ENCODE results near the gene GPRC6A. TPM values are rescaled to one million over a fixed set of nuclear protein-coding genes. Genes with fewer than 3 reads are reported as not detected.

The GPRC6A gene
- not detected in 5 replicates for total RNA-seq (2022; extraction: Qiagen RNA extraction)

DNA sequence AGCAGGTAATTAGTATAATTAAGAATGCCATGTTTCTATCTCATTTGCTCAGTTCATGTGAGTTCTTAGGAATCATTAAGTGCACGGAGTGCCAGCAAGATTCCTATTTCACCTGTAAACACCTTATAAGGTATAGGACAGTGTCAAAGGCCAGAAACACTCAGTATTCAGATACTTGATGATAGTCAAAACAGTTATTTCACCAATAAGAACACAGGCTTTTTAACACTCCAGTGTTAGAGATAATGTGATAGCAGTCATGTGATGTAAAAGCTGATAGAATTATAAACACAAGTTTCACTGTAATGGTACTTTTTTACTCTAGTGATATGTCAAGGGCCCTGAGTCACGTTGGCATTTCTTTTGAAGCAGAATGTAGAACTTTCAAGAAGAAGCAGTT lies at the start of gene GPRC6A:
Gene GPRC6A (minus strand): TSS at position 101 of the 400 bp plus-strand sequence. CDS start 70 bp downstream, at position 31.

GRCh38 chr6:116876635-116877611 lies 48.0 kb upstream of the GPRC6A start, which contains the start of gene RFX6:
TSS of gene RFX6 (plus strand) at chr6:116877242. CDS start at chr6:116877276, 34 bp downstream.

DNA sequence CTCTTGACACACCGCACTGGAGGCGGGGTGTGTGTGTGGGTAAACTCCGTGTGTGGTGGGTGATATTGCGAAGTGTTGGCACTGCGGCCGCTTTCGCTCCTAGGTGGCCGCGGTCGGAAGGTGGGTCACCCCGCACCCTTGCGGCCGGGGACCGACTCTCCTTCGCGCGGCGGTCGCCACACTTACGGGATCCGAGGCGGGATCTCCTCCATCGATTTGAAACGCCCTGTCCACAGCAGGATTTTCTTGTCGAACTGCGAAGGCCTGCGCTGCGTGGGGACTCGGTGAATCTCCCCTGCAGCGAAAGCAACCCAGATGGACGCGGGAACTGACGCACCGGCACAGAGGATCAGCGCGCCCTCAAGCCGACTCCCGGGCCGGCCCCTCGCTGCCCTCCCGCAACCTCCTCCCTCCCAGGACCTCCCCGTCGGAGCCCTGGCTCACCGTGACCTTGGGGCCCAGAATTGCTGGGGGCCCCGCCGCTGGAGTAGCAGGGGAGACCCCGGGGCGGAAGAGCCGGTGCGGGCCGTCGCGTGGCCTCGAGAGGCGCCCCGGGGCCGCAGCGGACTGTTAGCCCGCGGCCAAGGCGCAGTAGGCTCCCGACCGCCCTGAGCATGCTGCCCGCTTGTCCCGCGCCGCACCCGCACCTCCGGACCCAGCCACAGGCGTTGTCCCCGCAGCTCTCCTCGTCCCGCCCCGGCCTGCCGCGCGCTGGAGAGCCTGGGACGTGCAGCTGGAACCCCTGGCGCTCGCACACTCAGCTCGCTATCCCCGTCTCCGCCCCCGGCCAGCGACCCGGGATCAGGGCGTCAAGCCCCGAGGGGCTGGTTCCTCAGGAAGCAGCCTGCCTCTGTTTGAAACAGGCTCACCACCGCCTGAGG lies 63.7 kb downstream of the GPRC6A start, which contains the start of gene FAM162B:
Gene FAM162B (minus strand): TSS at position 759 of the 881 bp plus-strand sequence. CDS start 143 bp downstream, at position 616.

Other genes starting within 250 kb of the GPRC6A start
- gene RSPH4A, start 212.6 kb downstream of the GPRC6A start, total RNA-seq (2022; extraction: Qiagen RNA extraction), result 0.09 to 0.20 TPM (median 0.18 TPM) in 5 replicates
- gene ZUP1, start 160.3 kb downstream of the GPRC6A start, total RNA-seq (2022; extraction: Qiagen RNA extraction), result 6.4 to 8.3 TPM (median 7.2 TPM) in 5 replicates
- gene KPNA5, start 147.9 kb downstream of the GPRC6A start, total RNA-seq (2022; extraction: Qiagen RNA extraction), result 1.00 to 2.4 TPM (median 1.4 TPM) in 5 replicates
- not detected in 5 replicates for gene FAM162B, start 63.4 kb downstream of the GPRC6A start, total RNA-seq (2022; extraction: Qiagen RNA extraction)
- gene RFX6, start 48.2 kb upstream of the GPRC6A start, total RNA-seq (2022; extraction: Qiagen RNA extraction), result not detected in 5 replicates

All from A549 treated with Hydrocortisone at 1 μM for 4 hours (cell line).